Neural crest cell (in vitro differentiated cells): ENCODE measurements around the gene GNGT2. TPM values are rescaled to one million over a fixed set of nuclear protein-coding genes. Genes with fewer than 3 reads are reported as not detected.

Experiments used
- DNase-seq: peaks from one replicate; pipeline ENCODE4 v3.0.0; 2021; ENCODE audit warnings: low read depth, mixed read lengths, low spot score
- H3K27ac Mint-ChIP-seq: one replicate; pipeline ENCODE4 v1.8.0; 2021; ENCODE audit warnings: mild to moderate bottlenecking, mixed read lengths; ENCODE audit not compliant: unreplicated experiment
- H3K27me3 Mint-ChIP-seq: 2 replicates; pipeline ENCODE4 v1.8.0; 2021; ENCODE audit warnings: low read depth, mild to moderate bottlenecking, mixed read lengths
- H3K36me3 Mint-ChIP-seq: 2 replicates; pipeline ENCODE4 v1.8.0; 2021; ENCODE audit warnings: low read depth, mild to moderate bottlenecking, mixed read lengths
- H3K4me1 Mint-ChIP-seq: 2 replicates; pipeline ENCODE4 v1.8.0; 2021; ENCODE audit warnings: mixed read lengths
- H3K4me3 Mint-ChIP-seq: one replicate; pipeline ENCODE4 v1.8.0; 2021; ENCODE audit warnings: mild to moderate bottlenecking, mixed read lengths
- H3K9me3 Mint-ChIP-seq: 2 replicates; pipeline ENCODE4 v1.8.0; 2021; ENCODE audit warnings: mixed read lengths
- CTCF ChIP-seq: fragments of 200-600 bp; sonication (generic); conservative IDR thresholded peaks from 2 replicates; pipeline ENCODE4 v1.5.0; 2021; ENCODE audit warnings: antibody characterized with exemption, mild to moderate bottlenecking
- total RNA-seq: library from RNA; stranded (reverse); gene quantifications from 2 replicates; pipeline ENCODE4 v1.2.1, GENCODE V29; 2021

The GNGT2 gene
- total RNA-seq, 1 donor from 2014 or later = not detected

- Mint-ChIP-seq H3K36me3 (no peaks in the 10 kb centered on the region), H3K4me3 (no peak overlapping the region), H3K9me3 (no peaks in the 10 kb centered on the region), H3K4me1 (peaks cover 8% of the 10 kb centered on the region), H3K27me3 (peaks cover 78% of the 10 kb centered on the region), H3K27ac (no peak overlapping the region)
- TF ChIP-seq CTCF = no peak
- no peak for DNase-seq
Observed at GRCh38 chr17:49224198-49224996, 14.0 kb upstream of the GNGT2 start.

GRCh38 chr17:49223517-49224197 lies 13.3 kb upstream of the GNGT2 start:
- peaks cover 7% of the 10 kb centered on the region for H3K4me1 Mint-ChIP-seq
- no peaks in the 10 kb centered on the region for H3K9me3 Mint-ChIP-seq
- H3K4me3 Mint-ChIP-seq = peak overlapping the region; percentile 47
- DNase-seq = peak; percentile 82
- H3K27me3 Mint-ChIP-seq = peaks cover 71% of the 10 kb centered on the region
- no peaks in the 10 kb centered on the region for H3K36me3 Mint-ChIP-seq
- TF ChIP-seq CTCF = peak; percentile 78
- no peak overlapping the region for H3K27ac Mint-ChIP-seq

- Mint-ChIP-seq H3K9me3 (no peaks in the 10 kb centered on the region), H3K36me3 (no peaks in the 10 kb centered on the region), H3K27ac (no peak overlapping the region), H3K4me1 (peaks cover 7% of the 10 kb centered on the region), H3K27me3 (peaks cover 71% of the 10 kb centered on the region), H3K4me3 (peak overlapping the region; percentile 47)
- TF ChIP-seq CTCF = no peak
- DNase-seq = no peak
Observed at GRCh38 chr17:49223168-49223516, 12.8 kb upstream of the GNGT2 start.

GRCh38 chr17:49219987-49220386 lies 9.6 kb upstream of the GNGT2 start:
- no peak overlapping the region for H3K27ac Mint-ChIP-seq
- H3K36me3 Mint-ChIP-seq = no peaks in the 10 kb centered on the region
- H3K27me3 Mint-ChIP-seq = peaks cover 44% of the 10 kb centered on the region
- no peak for DNase-seq
- H3K4me3 Mint-ChIP-seq = no peak overlapping the region
- TF ChIP-seq CTCF = no peak
- H3K4me1 Mint-ChIP-seq = peaks cover 7% of the 10 kb centered on the region
- H3K9me3 Mint-ChIP-seq = no peaks in the 10 kb centered on the region

- Mint-ChIP-seq H3K27ac (no peak overlapping the region), H3K27me3 (peaks cover 38% of the 10 kb centered on the region), H3K36me3 (no peaks in the 10 kb centered on the region), H3K4me1 (peaks cover 7% of the 10 kb centered on the region), H3K4me3 (no peak overlapping the region), H3K9me3 (no peaks in the 10 kb centered on the region)
- TF ChIP-seq CTCF = no peak
- no peak for DNase-seq
Observed at GRCh38 chr17:49218941-49219913, 8.9 kb upstream of the GNGT2 start.
